Astrocyte of the spinal cord (primary cell): Measurements from ENCODE around the gene PIK3C3.

Source experiments
- DNase-seq: peaks from one replicate; pipeline ENCODE4 v3.0.0; 2011; ENCODE audit warnings: low read depth, low spot score
- H3K4me3 ChIP-seq: 2 replicates; pipeline ENCODE4 v1.5.1; 2011; ENCODE audit warnings: low read depth, mild to moderate bottlenecking, low read length, moderate library complexity
- in situ Hi-C: cut with HindIII; loops from 2 replicates; pipeline ENCODE4 v1.10.0; 2017; ENCODE audit warnings: low sequenced_read_pairs
- TF ChIP-seq, protein P1 (sequence below): IDR thresholded peaks from 2 replicates; pipeline ENCODE4 v1.5.1; 2012; ENCODE audit warnings: low read depth, mild to moderate bottlenecking, low read length, inconsistent platforms

The PIK3C3 gene

DNA sequence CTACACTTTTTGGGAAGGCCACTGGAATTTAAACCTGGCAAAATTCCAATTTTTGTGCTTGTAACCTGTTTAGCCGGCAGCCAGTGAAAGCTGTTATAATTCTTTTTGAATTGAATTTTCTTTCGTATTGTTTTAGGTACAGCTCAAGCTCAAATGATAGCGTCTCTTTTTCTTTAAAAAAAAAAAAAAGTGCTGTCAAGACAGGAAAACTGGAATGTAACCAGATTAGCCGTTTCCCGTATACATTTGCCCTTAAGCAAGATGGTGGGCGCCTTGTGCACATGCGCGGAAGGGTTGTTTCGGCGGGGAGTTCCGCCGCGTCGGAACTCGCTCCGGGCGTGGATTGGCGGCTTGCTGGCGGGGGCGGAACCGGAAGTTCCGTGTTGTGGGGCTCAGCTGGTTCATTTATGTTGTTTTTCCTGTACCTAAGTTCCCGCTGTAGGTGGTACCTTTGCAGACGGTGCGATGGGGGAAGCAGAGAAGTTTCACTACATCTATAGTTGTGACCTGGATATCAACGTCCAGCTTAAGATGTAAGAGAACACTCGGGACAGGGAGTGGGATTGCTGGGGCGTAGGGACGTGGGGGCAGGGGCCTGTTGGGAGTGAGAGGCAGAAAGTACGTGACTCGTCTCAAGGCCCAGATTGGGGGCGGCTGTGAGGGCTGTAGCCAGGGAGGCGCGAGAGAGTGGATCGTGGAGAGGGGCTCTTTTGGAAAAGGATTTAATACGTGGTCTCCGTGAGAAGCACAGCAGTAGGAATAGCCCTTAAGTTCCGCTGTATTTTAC is at the start of gene PIK3C3:
Gene PIK3C3 (plus strand): TSS at position 408 of the 787 bp plus-strand sequence. CDS start 58 bp downstream, at position 466.
- H3K4me3 ChIP-seq = peak within 1 kb of the TSS; percentile 75
- in situ Hi-C loops = no loop called here
- peak; percentile 99 for DNase-seq
- TF ChIP-seq, protein P1, sequence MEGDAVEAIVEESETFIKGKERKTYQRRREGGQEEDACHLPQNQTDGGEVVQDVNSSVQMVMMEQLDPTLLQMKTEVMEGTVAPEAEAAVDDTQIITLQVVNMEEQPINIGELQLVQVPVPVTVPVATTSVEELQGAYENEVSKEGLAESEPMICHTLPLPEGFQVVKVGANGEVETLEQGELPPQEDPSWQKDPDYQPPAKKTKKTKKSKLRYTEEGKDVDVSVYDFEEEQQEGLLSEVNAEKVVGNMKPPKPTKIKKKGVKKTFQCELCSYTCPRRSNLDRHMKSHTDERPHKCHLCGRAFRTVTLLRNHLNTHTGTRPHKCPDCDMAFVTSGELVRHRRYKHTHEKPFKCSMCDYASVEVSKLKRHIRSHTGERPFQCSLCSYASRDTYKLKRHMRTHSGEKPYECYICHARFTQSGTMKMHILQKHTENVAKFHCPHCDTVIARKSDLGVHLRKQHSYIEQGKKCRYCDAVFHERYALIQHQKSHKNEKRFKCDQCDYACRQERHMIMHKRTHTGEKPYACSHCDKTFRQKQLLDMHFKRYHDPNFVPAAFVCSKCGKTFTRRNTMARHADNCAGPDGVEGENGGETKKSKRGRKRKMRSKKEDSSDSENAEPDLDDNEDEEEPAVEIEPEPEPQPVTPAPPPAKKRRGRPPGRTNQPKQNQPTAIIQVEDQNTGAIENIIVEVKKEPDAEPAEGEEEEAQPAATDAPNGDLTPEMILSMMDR = no peak

DNA sequence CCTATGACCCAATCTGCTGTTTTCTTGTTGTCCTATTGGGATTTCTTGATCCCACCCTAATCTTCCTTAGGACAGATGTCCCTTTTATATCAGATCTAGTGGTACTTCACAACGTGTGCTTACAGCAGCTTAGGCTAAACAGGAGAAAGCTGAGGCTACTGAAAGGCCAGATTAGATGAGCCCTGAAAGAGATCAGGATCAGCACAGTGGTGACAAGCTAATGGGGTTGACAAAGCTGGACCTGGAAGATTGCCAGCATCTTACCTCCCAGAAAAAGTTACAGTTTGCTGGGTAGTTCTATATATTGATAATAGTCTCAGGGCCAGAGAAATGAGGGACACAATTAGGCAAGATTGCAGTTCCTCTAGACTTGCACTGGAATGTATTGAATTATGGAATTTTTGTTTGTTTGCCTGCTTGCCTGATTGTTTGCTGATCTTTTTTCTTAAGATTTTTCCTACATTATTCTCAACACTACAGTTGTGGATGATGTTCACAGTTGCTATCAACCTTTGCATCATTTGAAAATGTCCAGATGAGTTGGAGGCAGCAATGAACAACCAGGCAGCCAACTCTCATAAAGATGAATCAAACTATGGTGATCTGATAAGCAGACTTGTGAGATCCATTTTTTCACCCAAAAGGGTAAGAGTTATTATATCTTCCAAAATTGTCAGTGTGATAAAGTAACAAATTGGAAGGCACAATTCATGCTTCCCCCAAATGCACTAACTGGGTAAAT is 49.1 kb upstream of the PIK3C3 start:
- DNase-seq = no peak
- in situ Hi-C loops = no loop called here
- TF ChIP-seq, protein P1 = no peak

DNA sequence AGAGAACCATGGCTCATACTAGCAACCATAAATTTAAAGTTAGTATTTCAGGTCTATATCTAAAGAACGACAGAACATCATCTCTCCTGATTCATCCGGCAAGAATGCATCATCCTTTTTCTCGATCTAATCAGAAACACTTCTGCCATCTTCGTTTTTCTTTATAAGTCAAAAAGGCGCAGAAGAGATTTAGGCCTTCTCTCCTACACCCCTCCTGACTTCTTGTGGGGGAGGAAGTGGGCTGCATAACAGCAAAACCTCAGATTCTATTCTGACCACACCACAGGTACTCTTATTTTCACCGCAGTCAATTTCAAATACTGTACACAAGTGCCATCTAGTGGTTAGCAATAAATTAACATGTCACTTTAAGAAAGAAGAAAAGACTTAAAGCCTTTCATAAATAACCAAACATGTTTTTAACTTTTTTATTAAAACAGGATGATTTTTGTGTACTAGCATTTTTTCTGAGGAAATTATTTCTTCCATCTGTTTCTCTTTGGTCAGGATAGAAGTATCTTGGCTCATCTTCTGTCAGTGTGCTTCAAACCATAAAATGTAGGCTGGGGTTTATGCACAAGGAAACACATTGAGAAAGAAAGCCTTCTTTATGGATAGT is 48.4 kb upstream of the PIK3C3 start:
- DNase-seq = peak; percentile 77
- no peak overlapping the region for H3K4me3 ChIP-seq
- in situ Hi-C loops = no loop called here
- TF ChIP-seq, protein P1 = peak; percentile 40

More for the DNA sequence above, 49.1 kb upstream of the PIK3C3 start:
- H3K4me3 ChIP-seq = no peak overlapping the region

DNA sequence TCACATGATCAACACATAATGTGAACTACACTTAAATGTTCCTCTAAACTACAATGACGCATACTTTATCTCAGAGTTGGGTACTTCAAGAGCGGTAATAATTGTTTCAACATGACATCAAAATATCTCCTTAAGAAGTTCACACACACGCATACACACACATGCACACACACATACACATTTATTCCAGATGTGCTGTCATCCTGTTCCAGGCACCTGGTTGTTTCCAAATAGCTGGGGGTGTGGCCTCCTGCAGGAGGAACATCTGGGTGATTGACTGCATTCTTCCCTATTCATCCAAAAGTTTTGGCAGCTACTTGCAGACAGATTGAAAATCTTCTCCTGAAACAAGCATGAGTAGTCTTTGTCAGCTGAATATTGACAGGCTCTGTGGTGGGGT is 37.9 kb upstream of the PIK3C3 start:
- TF ChIP-seq, protein P1 = no peak
- no peak for DNase-seq
- no peak overlapping the region for H3K4me3 ChIP-seq
- in situ Hi-C loops = no loop called here

DNA sequence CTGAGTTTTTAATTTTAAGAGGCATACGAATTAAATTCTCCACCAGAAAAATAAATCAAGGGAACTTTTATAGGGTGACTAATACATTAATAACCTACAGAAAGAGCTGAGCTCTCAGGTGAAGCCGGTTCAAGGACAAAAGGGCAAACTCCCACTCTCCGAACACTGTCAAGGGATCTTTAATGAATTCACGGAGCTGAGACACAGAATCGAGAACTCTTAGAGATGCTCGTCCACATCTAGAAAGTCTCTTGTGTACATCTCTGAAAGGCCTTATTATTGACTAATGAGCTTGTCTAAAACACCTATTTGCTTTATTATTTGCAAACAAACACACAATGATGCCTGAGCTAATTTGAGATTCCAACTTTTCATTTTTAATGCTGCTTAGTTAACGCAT is 33.3 kb upstream of the PIK3C3 start:
- DNase-seq = no peak
- TF ChIP-seq, protein P1 = no peak
- in situ Hi-C loops = no loop called here
- H3K4me3 ChIP-seq = no peak overlapping the region

DNA sequence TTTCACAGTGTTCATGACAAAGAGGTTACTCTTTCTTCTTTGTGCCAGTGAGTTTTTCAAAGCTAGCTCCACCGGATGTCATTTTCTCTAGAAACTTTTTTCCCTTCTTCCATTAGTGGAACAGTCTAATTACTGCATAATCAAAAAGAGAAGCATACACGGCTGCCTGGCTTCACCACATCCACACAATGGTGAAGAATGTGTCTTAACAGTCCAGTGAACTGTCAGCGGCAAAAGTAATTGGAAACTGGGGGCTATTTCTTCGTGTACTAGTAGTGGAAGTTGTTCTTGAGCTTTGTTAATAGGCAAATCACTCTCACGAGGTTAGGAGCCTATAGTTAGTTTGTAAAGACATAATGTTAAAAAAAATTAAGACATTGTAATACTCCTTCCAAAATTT is 32.9 kb upstream of the PIK3C3 start:
- H3K4me3 ChIP-seq = no peak overlapping the region
- in situ Hi-C loops = no loop called here
- TF ChIP-seq, protein P1 = no peak
- DNase-seq = no peak
